Neutrophil (primary cell): ENCODE measurements around the gene VTI1B.
A peak's percentile ranks its signal among the peaks of the same experiment; 100 is the strongest.
"Not testable (repeated sequence)": the region's sequence is repeated elsewhere in the genome, so short reads cannot be mapped to it uniquely, and the experiment has no call there.

Experiments
- H3K27ac ChIP-seq: fragments of 200-600 bp; sonication (generic); 2 replicates; pipeline ENCODE4 v1.5.1; 2016; ENCODE audit warnings: mild to moderate bottlenecking, moderate library complexity
- H3K27me3 ChIP-seq: fragments of 200-600 bp; sonication (generic); 2 replicates; pipeline ENCODE4 v1.6.0; 2016; ENCODE audit warnings: mild to moderate bottlenecking
- H3K36me3 ChIP-seq: fragments of 200-600 bp; sonication (generic); 2 replicates; pipeline ENCODE4 v1.5.1; 2017
- H3K4me1 ChIP-seq, 2 experiments: fragments of 200-600 bp in 1 of 2; sonication (generic) in 1 of 2; 1 replicate in 1 of 2; 2 replicates in 1 of 2; pipeline versions ENCODE4 v1.5.1 to v1.6.1; 2013 to 2016; ENCODE audit warnings: low read depth in 1 of 2, low read length in 1 of 2, mild to moderate bottlenecking in 1 of 2, moderate library complexity in 1 of 2; ENCODE audit not compliant: control insufficient read depth in 1 of 2, insufficient read depth in 1 of 2
- H3K4me3 ChIP-seq, 2 experiments: fragments of 200-600 bp in 1 of 2; sonication (generic) in 1 of 2; 1 replicate in 1 of 2; 2 replicates in 1 of 2; pipeline ENCODE4 v1.5.1; 2013 to 2016; ENCODE audit warnings: low read depth in 1 of 2, low read length in 1 of 2, mild to moderate bottlenecking in 1 of 2, moderate library complexity in 1 of 2
- H3K9me3 ChIP-seq: fragments of 200-600 bp; sonication (generic); 2 replicates; pipeline ENCODE4 v1.5.1; 2016
- CTCF ChIP-seq: fragments of 200-600 bp; sonication (generic); IDR thresholded peaks from 2 replicates; pipeline ENCODE4 v1.5.1; 2016; ENCODE audit warnings: antibody characterized with exemption

VTI1B gene

GRCh38 chr14:67674480-67675218 lies at the start of gene VTI1B:
Gene VTI1B, minus strand, starts transcription at chr14:67674632. Its CDS starts 143 bp downstream, at chr14:67674489.
- Histone ChIP-seq H3K27ac (peak within 1 kb of the TSS; percentile 91), H3K36me3 (peaks cover 4% of the 10 kb centered on the region), H3K4me1 (peaks cover 22 to 24% of the 10 kb centered on the region in 2 experiments), H3K9me3 (no peaks in the 10 kb centered on the region), H3K27me3 (no peaks in the 10 kb centered on the region), H3K4me3 (peak within 1 kb of the TSS; percentile 85 to 91)
- no peak for TF ChIP-seq CTCF

- H3K27ac ChIP-seq = no peak overlapping the region
- no peak for TF ChIP-seq CTCF
- no peaks in the 10 kb centered on the region for H3K36me3 ChIP-seq
- no peak overlapping the region for H3K4me3 ChIP-seq
- peaks cover 50% of the 10 kb centered on the region for H3K27me3 ChIP-seq
- peaks cover 0 to 4% of the 10 kb centered on the region in 2 experiments for H3K4me1 ChIP-seq
- no peaks in the 10 kb centered on the region for H3K9me3 ChIP-seq
Measured at GRCh38 chr14:67722293-67722692, 47.9 kb upstream of the VTI1B start.

GRCh38 chr14:67721875-67722274 lies 47.4 kb upstream of the VTI1B start:
- Histone ChIP-seq H3K36me3 (no peaks in the 10 kb centered on the region), H3K27me3 (peaks cover 50% of the 10 kb centered on the region), H3K4me1 (peaks cover 0 to 4% of the 10 kb centered on the region in 2 experiments), H3K27ac (no peak overlapping the region), H3K9me3 (no peaks in the 10 kb centered on the region), H3K4me3 (no peak overlapping the region)
- TF ChIP-seq CTCF = no peak

- H3K4me3 ChIP-seq = no peak overlapping the region
- no peak overlapping the region for H3K27ac ChIP-seq
- H3K36me3 ChIP-seq = no peaks in the 10 kb centered on the region
- H3K4me1 ChIP-seq = peaks cover 0 to 4% of the 10 kb centered on the region in 2 experiments
- TF ChIP-seq CTCF = no peak
- H3K27me3 ChIP-seq = peaks cover 33% of the 10 kb centered on the region
- H3K9me3 ChIP-seq = no peaks in the 10 kb centered on the region
Measured at GRCh38 chr14:67719866-67720265, 45.4 kb upstream of the VTI1B start.

- not testable (repeated sequence) for H3K36me3 ChIP-seq, H3K4me3 ChIP-seq, H3K4me1 ChIP-seq, H3K27ac ChIP-seq, H3K9me3 ChIP-seq
- H3K27me3 ChIP-seq = peaks cover 32% of the 10 kb centered on the region
Measured at GRCh38 chr14:67719385-67719784, 45.0 kb upstream of the VTI1B start.

GRCh38 chr14:67718265-67718664 lies 43.8 kb upstream of the VTI1B start:
- Histone ChIP-seq H3K4me3 (no peak overlapping the region), H3K9me3 (no peaks in the 10 kb centered on the region), H3K27me3 (peaks cover 23% of the 10 kb centered on the region), H3K4me1 (peaks cover 0 to 4% of the 10 kb centered on the region in 2 experiments), H3K27ac (no peak overlapping the region), H3K36me3 (no peaks in the 10 kb centered on the region)
- no peak for TF ChIP-seq CTCF
